Astrocyte of the cerebellum (primary cell): ENCODE measurements around the gene MMP28.
A peak's percentile ranks its signal among the peaks of the same experiment; 100 is the strongest.

Source experiments
- DNase-seq: peaks from one replicate; pipeline ENCODE4 v3.0.0-alpha.2; 2011; ENCODE audit warnings: low read depth
- H3K4me3 ChIP-seq: 2 replicates; pipeline ENCODE4 v1.5.1; 2011; ENCODE audit warnings: mild to moderate bottlenecking, low read depth, low read length, moderate library complexity
- CTCF ChIP-seq: IDR thresholded peaks from 2 replicates; pipeline ENCODE4 v1.5.1; 2012; ENCODE audit warnings: low read length, low read depth, moderate library complexity, mild to moderate bottlenecking; ENCODE audit errors: missing control alignments
- in situ Hi-C: cut with HindIII; loops from 2 replicates; pipeline ENCODE4 v1.10.0; 2017; ENCODE audit warnings: low sequenced_read_pairs

Gene MMP28

GRCh38 chr17:35730400-35731005, 64.9 kb downstream of the MMP28 start:
- H3K4me3 ChIP-seq, result no peak overlapping the region
- no peak for TF ChIP-seq CTCF
- no peak for DNase-seq
- in situ Hi-C loops, result no loop called here

GRCh38 chr17:35729405-35729833, 66.0 kb downstream of the MMP28 start:
- no peak for TF ChIP-seq CTCF
- no peak for DNase-seq
- in situ Hi-C loops, result no loop called here
- no peak overlapping the region for H3K4me3 ChIP-seq

GRCh38 chr17:35728551-35728950, 66.9 kb downstream of the MMP28 start:
- H3K4me3 ChIP-seq, result no peak overlapping the region
- no peak for DNase-seq
- no peak for TF ChIP-seq CTCF
- in situ Hi-C loops, result no loop called here

- in situ Hi-C loops, result no loop called here
- no peak for DNase-seq
- no peak overlapping the region for H3K4me3 ChIP-seq
- TF ChIP-seq CTCF, result no peak
These were observed 67.8 kb downstream of the MMP28 start for GRCh38 chr17:35727635-35728034.

- no peak for TF ChIP-seq CTCF
- no peak for DNase-seq
- in situ Hi-C loops, result no loop called here
- no peak overlapping the region for H3K4me3 ChIP-seq
These were observed 68.4 kb downstream of the MMP28 start for GRCh38 chr17:35726953-35727460.

GRCh38 chr17:35726127-35726952, 69.1 kb downstream of the MMP28 start:
- no peak overlapping the region for H3K4me3 ChIP-seq
- peak; percentile 76 for DNase-seq
- TF ChIP-seq CTCF, result no peak
- in situ Hi-C loops, result no loop called here
